Neural progenitor cell (in vitro differentiated cells): ENCODE results near the gene B3GLCT. TPM values are rescaled to one million over a fixed set of nuclear protein-coding genes. Genes with fewer than 3 reads are reported as not detected.

Experiments used
- DNase-seq: peaks from one replicate; pipeline ENCODE4 v3.0.0-alpha.2; 2016; ENCODE audit warnings: low spot score
- H2AFZ ChIP-seq: fragments of 200-600 bp; sonication (generic); replicated peaks from 2 replicates; pipeline ENCODE4 v1.6.1; 2016; ENCODE audit warnings: antibody characterized with exemption
- H3F3A ChIP-seq: fragments of 200-600 bp; sonication (generic); 2 replicates; pipeline ENCODE4 v1.6.1; 2016; ENCODE audit warnings: antibody characterized with exemption, low read depth
- H3K27ac ChIP-seq: fragments of 200-600 bp; sonication (generic); 2 replicates; pipeline ENCODE4 v1.5.1; 2016; ENCODE audit warnings: mild to moderate bottlenecking
- H3K27me3 ChIP-seq: fragments of 200-600 bp; sonication (generic); 2 replicates; pipeline ENCODE4 v1.6.1; 2016; ENCODE audit warnings: mild to moderate bottlenecking, moderate library complexity
- H3K36me3 ChIP-seq: fragments of 200-600 bp; sonication (generic); 2 replicates; pipeline ENCODE4 v1.5.1; 2016
- H3K4me1 ChIP-seq: fragments of 200-600 bp; sonication (generic); 2 replicates; pipeline ENCODE4 v1.6.1; 2016; ENCODE audit warnings: mixed run types
- H3K4me2 ChIP-seq: fragments of 200-600 bp; sonication (generic); 2 replicates; pipeline ENCODE4 v1.6.1; 2016
- H3K4me3 ChIP-seq: fragments of 200-600 bp; sonication (generic); 2 replicates; pipeline ENCODE4 v1.5.1; 2016
- H3K79me2 ChIP-seq: fragments of 200-600 bp; sonication (generic); 2 replicates; pipeline ENCODE4 v1.6.1; 2016; ENCODE audit warnings: low read depth
- H3K9ac ChIP-seq: fragments of 200-600 bp; sonication (generic); 2 replicates; pipeline ENCODE4 v1.6.1; 2016
- H3K9me3 ChIP-seq: fragments of 200-600 bp; sonication (generic); 2 replicates; pipeline ENCODE4 v1.5.1; 2016; ENCODE audit warnings: low read depth
- H4K20me1 ChIP-seq: fragments of 200-600 bp; sonication (generic); 2 replicates; pipeline ENCODE4 v1.6.1; 2016; ENCODE audit warnings: low read depth
- H3K27ac Mint-ChIP-seq: 3 replicates; pipeline ENCODE4 v1.8.0; 2021; ENCODE audit warnings: mixed read lengths
- H3K27me3 Mint-ChIP-seq: 2 replicates; pipeline ENCODE4 v1.8.0; 2022; ENCODE audit warnings: low read depth, mild to moderate bottlenecking, inconsistent platforms, moderate library complexity, mixed read lengths; ENCODE audit not compliant: insufficient read depth
- H3K36me3 Mint-ChIP-seq: 3 replicates; pipeline ENCODE4 v1.8.0; 2021; ENCODE audit warnings: mixed read lengths
- H3K4me1 Mint-ChIP-seq: 3 replicates; pipeline ENCODE4 v1.8.0; 2021; ENCODE audit warnings: mixed read lengths
- H3K4me3 Mint-ChIP-seq: 3 replicates; pipeline ENCODE4 v1.8.0; 2021; ENCODE audit warnings: mild to moderate bottlenecking, moderate library complexity, mixed read lengths
- H3K9me3 Mint-ChIP-seq: 3 replicates; pipeline ENCODE4 v1.8.0; 2020; ENCODE audit warnings: mixed read lengths
- EZH2 ChIP-seq: fragments of 200-600 bp; sonication (generic); IDR thresholded peaks from 2 replicates; pipeline ENCODE4 v1.6.1; 2017; ENCODE audit warnings: antibody characterized with exemption, mild to moderate bottlenecking, moderate library complexity
- EZH2phosphoT487 ChIP-seq: fragments of 200-600 bp; sonication (generic); IDR thresholded peaks from 2 replicates; pipeline ENCODE4 v1.6.1; 2017; ENCODE audit warnings: antibody characterized with exemption
- total RNA-seq: library from RNA; depleted of rRNA; stranded (reverse); fragments of >200 nt; gene quantifications from 2 replicates; pipeline ENCODE4 v1.2.3, GENCODE V29; 2015; ENCODE audit warnings: low replicate concordance
- TF ChIP-seq, protein P1 (sequence below): fragments of 200-600 bp; sonication (generic); IDR thresholded peaks from 2 replicates; pipeline ENCODE4 v1.5.1; 2017; ENCODE audit warnings: antibody characterized with exemption, mild to moderate bottlenecking

Gene B3GLCT
- total RNA-seq, 1 donor from 2014 or later, result 16.9 TPM

DNA sequence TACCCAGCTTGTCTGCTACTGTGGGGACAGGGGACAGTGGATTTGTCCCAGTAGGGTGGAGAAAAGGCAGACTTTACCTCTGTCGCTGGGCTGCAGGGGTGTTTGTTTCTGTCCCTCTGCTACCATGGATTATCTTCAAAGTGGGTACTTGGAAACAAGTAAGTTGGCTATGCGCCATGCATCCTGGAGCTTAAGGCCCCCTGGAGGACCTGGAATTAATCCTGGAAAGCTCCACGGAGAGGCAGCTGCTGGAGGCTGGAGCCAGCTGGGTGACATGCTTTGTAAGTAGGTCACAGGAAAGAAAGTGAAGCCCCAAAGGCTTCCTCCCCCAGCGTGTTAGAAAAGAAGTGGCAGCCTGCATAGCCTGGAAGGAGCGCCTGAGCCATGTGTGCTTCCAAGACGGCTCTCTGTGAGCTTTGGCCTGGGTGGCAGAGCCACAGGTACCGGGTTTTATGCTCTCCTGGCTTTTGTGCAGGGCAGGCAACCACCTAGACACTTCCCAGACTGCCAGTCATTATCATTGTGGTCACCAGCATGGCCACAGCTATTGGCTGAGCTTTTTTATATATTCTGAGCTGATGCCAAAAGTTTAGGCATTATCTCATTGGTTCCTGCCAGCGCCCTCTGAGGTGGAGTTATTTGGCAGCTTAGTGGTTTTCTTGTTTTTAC is 9.5 kb downstream of the B3GLCT start:
- peak overlapping the region; percentile 72 for H3K27ac Mint-ChIP-seq
- H3K4me1 ChIP-seq, result peaks cover 39% of the 10 kb centered on the region
- no peaks in the 10 kb centered on the region for H3K36me3 ChIP-seq
- no peaks in the 10 kb centered on the region for H3K36me3 Mint-ChIP-seq
- no peaks in the 10 kb centered on the region for H3K79me2 ChIP-seq
- H4K20me1 ChIP-seq, result no peaks in the 10 kb centered on the region
- no peak for TF ChIP-seq EZH2phosphoT487
- TF ChIP-seq, protein P1, sequence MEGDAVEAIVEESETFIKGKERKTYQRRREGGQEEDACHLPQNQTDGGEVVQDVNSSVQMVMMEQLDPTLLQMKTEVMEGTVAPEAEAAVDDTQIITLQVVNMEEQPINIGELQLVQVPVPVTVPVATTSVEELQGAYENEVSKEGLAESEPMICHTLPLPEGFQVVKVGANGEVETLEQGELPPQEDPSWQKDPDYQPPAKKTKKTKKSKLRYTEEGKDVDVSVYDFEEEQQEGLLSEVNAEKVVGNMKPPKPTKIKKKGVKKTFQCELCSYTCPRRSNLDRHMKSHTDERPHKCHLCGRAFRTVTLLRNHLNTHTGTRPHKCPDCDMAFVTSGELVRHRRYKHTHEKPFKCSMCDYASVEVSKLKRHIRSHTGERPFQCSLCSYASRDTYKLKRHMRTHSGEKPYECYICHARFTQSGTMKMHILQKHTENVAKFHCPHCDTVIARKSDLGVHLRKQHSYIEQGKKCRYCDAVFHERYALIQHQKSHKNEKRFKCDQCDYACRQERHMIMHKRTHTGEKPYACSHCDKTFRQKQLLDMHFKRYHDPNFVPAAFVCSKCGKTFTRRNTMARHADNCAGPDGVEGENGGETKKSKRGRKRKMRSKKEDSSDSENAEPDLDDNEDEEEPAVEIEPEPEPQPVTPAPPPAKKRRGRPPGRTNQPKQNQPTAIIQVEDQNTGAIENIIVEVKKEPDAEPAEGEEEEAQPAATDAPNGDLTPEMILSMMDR, result peak; percentile 13
- TF ChIP-seq EZH2, result no peak
- H3K27ac ChIP-seq, result peak overlapping the region; percentile 10
- DNase-seq, result peak; percentile 69
- peak overlapping the region; percentile 50 for H3K4me2 ChIP-seq
- no peak overlapping the region for H3K4me3 Mint-ChIP-seq
- no peak overlapping the region for H2AFZ ChIP-seq
- H3K4me1 Mint-ChIP-seq, result peaks cover 41% of the 10 kb centered on the region
- H3K27me3 ChIP-seq, result no peaks in the 10 kb centered on the region
- no peak overlapping the region for H3K9ac ChIP-seq
- H3F3A ChIP-seq, result peaks cover 28% of the 10 kb centered on the region
- peaks cover 2% of the 10 kb centered on the region for H3K9me3 Mint-ChIP-seq
- no peak overlapping the region for H3K4me3 ChIP-seq
- no peaks in the 10 kb centered on the region for H3K9me3 ChIP-seq
- H3K27me3 Mint-ChIP-seq, result peaks cover 2% of the 10 kb centered on the region

DNA sequence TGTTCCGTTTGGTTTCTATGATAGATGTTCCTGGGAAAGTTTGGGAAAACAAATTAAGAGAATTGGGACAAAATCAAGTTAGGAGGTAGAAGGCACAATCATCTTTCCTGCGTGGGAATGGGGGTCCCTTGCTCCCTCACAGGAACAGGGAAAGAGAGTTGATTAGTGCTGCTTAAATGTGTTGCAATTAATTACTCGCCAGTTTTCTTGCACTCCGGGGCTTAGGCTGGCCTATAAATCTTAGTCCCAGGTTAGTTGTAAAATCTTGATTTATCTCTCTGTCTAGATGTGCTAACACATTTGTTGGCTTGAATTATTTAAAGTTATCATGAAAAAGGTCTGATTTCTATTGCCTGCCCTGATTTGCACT is 10.1 kb downstream of the B3GLCT start:
- Histone ChIP-seq H3K4me2 (peak overlapping the region; percentile 50), H3K4me3 (no peak overlapping the region), H2AFZ (no peak overlapping the region), H3K27ac (peak overlapping the region; percentile 10), H3K4me1 (peaks cover 40% of the 10 kb centered on the region), H3F3A (peaks cover 28% of the 10 kb centered on the region), H3K9me3 (no peaks in the 10 kb centered on the region), H3K27me3 (no peaks in the 10 kb centered on the region), H3K9ac (no peak overlapping the region), H3K79me2 (no peaks in the 10 kb centered on the region), H3K36me3 (no peaks in the 10 kb centered on the region), H4K20me1 (no peaks in the 10 kb centered on the region)
- Mint-ChIP-seq H3K4me3 (no peak overlapping the region), H3K27ac (no peak overlapping the region), H3K27me3 (peaks cover 2% of the 10 kb centered on the region), H3K9me3 (peaks cover 2% of the 10 kb centered on the region), H3K36me3 (no peaks in the 10 kb centered on the region), H3K4me1 (peaks cover 45% of the 10 kb centered on the region)
- TF ChIP-seq EZH2phosphoT487 (no peak), EZH2 (no peak)
- TF ChIP-seq, protein P1, result no peak
- DNase-seq, result no peak

DNA sequence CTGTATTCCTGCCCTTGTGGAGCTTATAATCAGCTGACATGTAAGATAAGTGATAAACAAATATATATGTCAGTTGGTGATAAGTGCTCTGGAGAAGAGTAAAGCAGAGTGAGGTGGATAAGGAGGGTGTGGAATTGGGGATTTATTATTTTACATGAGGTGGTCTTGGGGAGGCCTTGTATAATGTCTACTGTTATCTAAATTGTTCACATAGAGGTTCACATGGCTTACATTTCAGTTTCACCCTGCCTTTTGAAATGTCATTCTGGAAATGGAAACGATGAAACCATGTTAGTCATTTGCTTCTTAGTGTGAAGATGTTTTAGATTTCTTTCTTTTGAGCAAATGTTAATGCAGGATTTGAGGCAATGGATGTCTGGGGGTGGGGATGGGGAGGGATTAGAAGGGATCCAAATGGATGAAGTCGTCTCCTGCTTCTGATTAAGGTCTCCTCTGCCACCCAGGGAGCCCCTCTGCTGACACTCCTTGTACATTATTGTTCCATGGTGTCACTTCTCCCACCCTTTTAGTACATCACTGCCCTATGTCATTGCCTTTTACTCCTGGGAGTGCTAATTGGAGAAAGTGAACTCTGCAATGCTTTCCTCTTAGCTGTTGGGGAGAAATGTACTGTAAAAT is 14.0 kb downstream of the B3GLCT start:
- Histone ChIP-seq H3K36me3 (no peaks in the 10 kb centered on the region), H3K27me3 (no peaks in the 10 kb centered on the region), H2AFZ (no peak overlapping the region), H3F3A (peaks cover 18% of the 10 kb centered on the region), H3K4me3 (no peak overlapping the region), H3K4me1 (peaks cover 30% of the 10 kb centered on the region), H3K9me3 (no peaks in the 10 kb centered on the region), H3K9ac (no peak overlapping the region), H3K79me2 (no peaks in the 10 kb centered on the region), H3K4me2 (no peak overlapping the region), H4K20me1 (no peaks in the 10 kb centered on the region), H3K27ac (no peak overlapping the region)
- peaks cover 33% of the 10 kb centered on the region for H3K4me1 Mint-ChIP-seq
- H3K27me3 Mint-ChIP-seq, result no peaks in the 10 kb centered on the region
- no peak for DNase-seq
- H3K4me3 Mint-ChIP-seq, result no peak overlapping the region
- TF ChIP-seq, protein P1, result no peak
- TF ChIP-seq EZH2phosphoT487 (no peak), EZH2 (no peak)
- H3K27ac Mint-ChIP-seq, result no peak overlapping the region
- H3K9me3 Mint-ChIP-seq, result peaks cover 7% of the 10 kb centered on the region
- H3K36me3 Mint-ChIP-seq, result peaks cover 10% of the 10 kb centered on the region
